ENCODE data around the gene VGLL4.
"Not testable (repeated sequence)": the region's sequence is repeated elsewhere in the genome, so short reads cannot be mapped to it uniquely, and the experiment has no call there.

VGLL4 gene

DNA sequence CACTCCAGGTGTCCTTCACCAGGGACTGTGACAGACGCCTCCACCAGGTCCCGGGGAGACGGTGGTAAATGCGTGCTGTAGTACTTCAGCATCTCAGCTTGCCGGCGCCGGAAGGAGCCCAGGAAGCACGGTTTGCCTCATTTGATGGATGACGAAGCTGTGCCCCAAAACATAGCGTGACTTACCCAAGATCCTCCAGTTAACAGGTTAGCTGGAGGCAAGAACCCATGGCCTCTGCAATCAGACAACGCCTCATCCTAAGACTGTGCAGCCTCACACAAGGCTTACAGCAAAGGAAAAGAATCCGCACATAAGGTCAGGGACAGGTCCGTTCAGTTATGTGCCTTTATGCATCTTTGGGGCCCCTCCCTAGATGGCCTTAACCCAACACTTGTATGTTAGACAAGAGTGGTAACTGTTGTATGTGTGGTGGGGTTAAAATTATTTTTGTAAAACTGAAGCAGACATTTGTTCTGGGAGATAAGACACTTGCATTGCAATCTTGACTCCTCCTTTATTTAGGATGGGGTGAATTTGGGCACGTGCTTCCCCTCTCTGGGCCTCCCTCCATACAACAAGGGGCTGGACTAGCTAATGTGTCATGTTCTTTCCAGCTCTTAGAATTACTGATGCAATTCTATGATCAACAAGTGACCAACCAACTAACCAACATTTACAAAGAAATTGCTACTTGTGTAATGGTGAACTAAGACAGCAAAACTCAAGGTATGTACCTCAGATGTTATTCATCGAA is 39.4 kb downstream of the VGLL4 start:
- DNase-seq, result no peak

DNA sequence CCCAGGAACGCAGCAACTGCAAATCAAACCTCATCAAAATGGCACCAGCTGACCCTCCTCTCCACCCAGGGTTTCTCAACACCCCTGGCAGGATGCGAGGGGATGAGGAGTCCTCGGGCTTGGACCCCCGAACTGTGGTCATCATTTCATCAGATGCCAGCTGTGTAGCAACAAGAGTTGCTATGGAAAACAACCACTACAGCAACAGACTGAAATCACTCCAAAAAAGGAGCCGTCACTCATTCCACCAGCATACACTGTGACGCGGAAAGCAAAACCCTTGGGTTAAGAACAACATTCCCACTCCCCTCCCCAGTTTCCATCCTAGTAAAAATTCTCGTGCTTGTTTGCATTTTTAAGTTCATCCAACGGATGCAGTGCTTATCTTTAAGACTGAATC is 40.1 kb downstream of the VGLL4 start:
- DNase-seq, result no peak

DNA sequence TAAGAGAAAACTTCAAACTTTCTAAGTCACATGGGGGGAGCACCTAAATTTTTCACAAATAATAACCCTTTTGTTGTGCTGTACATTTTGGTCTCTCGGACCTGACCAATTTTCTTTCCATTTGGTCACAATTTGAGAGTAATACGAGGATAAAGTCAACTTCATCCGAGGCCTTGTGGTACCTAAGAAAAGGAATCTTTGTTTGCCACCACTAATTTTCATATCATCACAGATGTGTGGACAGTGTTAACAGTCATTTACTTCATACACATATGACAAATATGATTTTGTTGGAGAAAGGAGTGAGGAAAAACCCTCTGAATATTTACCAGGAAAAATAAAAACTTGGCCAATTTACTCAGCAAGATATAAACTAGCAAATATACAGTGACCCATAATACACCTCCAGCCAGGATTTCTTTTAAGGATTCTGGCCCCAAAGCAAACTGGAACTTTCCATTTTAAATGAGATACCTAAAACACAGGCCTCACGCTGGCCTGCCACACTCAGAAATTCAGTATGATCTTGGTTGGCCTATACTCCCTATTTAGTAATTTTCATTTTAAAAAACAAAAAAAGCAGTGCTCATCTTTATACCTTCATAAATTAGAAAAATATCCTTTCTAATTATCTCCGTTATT is 40.7 kb downstream of the VGLL4 start:
- no peak for DNase-seq

DNA sequence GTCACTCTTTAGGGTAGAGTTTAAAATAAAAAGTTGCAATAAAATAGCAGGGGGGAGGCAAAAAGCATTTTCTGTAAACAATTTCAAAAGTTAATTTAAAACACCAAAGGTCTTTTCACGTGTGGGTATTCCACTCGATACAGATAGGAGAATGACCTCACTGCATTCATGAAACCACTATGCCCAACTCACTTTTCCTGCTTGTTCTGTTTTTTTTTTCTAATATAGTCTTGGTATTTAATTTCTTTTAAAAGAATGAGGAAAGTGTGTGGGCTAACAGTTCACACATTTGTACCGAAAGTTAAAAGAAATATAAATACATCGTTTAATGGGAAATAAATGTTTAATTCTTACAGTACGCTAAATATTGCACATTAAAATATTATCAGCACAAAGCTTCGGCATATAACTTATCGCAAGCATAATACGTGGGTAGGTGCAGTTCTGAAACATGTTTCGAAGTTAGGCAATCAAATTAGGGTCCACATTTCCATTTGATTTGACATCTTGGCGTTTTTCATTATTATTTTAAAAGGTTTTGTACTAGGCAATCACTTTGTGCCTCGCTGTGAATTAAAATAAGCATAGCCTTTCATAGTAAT is 41.4 kb downstream of the VGLL4 start:
- no peak for DNase-seq

DNA sequence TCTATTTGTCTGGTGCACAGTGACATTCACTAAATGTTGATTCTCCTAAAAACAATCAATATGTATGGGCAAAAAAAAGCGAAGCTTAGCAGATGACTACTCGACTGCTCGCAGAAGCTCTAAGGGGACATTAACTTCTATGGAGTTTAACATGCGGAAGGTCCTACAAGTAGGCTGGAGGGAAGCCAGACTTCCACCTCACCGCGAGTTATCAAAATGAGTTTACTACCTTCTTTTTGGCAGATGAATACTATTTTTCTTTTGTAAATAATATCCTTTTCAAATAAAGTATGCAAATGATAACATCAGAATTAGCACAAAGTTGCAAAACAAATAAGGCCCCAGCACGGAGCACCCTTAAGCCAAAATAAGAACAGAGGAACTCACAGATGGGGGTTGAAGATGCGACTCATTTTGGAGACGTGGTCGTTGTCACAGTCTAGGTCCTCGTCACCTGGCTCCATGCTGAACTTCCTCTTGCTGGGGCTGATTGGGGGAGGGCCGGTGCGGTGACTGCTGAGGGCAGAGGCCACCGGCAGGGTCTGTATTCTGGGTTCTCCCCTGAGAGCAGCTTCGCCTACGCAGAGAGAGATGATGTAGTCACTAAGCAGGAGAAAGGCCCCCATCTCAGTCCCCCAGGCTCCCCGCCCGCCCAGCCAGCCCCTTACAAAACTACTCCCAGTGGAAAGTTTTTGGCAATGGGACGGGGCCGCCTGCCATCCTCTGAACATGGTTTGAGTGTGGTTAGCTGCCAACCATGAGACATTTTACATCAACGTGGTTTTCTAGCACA is 42.1 kb downstream of the VGLL4 start:
- DNase-seq, result no peak

DNA sequence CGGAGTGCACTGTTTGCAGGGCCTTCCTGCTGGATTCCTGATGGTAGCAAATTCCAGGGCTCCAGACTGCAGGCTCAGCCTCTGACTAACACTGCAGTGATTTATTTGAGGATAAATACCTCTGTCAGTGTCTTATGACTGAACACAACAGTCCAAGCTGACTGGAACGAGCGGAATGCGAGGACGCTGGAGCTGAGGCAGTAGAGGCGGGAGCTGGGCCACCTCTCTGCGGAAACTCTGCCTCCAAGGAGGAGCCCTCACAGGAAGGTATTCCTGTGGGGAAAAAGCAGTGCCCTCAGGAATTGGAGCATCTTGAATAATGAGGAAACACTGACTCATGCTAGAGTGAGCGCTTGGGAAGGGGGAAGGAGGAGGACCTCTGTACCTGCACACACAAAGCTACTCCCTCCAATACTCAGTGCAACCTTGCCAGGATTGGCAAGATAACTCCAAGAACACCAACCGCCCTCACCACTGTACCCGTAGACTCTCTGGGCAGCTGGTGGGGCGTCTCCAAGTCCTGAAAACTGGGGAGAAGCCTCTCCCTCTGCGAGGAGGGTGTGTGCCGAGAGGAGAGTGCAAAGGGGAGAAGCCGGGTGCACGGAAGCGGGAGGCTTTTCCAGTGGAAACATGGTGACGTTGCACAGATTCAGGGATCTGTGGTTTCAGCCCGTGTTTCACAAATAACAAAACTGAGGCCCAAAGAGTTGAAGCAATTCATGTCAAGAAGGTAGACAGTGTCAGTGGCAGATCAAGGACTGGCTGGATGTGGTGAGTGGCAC is 43.0 kb downstream of the VGLL4 start:
- no peak for DNase-seq

DNA sequence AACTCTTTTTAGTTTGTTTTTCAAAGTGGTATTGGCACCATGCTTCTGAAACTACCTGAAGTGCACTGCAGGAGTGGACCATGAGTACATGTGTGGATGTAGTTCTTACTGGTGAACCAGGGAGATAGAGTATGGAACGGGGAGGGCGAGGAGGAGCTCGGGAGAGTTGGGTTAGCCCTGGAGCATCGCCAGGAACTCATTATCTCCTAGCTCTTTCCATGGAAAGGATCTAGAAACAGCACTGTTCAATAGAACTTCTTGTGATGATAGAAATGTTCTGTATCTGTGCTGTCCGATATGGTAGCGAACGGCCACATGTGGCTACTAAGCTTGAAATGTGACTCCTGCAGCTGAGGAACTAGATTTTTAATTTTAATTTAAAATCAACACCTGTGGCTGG is 47.3 kb downstream of the VGLL4 start:
- DNase-seq, result no peak

DNA sequence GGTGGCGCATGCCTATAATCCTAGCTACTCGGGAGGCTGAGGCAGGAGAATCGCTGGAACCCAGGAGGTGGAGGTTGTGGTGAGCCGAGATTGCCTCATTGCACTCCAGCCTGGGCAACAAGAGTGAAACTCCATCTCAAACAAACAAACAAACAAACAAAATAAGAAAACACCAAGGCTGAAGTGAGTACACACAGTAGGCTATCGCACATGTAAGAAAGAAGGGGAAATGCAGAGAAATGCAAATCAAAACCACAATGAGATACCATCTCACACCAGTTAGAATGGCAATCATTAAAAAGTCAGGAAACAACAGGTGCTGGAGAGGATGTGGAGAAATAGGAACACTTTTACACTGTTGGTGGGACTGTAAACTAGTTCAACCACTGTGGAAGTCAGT is 48.7 kb downstream of the VGLL4 start:
- DNase-seq, result not testable (repeated sequence)

DNA sequence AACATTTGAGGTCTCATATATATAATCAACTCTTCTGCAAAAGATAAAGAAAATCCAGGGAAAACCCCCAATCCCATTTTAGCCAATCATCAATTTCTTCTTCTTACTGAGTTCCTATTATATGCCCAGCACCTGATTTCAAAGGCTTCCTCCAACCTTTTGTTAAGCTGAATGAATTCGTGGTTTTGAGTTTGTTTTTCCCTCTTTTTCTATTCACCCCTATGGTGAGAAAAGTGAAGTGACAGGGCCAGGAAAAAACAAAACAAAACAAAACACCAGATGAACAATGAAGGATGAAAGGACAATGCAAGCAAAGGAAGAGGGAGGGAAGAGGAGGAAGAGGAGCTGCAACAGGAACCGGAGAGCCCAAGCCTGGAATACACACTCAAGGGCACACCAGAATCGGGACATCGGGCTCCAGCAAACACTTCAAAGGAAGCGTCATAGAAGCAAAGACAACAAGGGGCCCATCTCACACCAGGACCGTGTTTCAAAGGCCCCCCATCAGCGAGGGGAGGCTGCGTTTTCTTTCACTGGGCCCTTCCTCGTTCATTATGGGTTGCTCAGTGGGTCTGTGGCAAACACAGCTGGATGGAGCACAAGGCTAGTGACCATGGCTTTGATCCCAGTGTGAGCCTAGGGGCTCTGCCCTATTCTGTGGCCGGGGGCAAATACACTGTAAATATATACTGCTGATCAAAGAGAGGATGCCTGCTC is 50.2 kb downstream of the VGLL4 start:
- no peak for DNase-seq

DNA sequence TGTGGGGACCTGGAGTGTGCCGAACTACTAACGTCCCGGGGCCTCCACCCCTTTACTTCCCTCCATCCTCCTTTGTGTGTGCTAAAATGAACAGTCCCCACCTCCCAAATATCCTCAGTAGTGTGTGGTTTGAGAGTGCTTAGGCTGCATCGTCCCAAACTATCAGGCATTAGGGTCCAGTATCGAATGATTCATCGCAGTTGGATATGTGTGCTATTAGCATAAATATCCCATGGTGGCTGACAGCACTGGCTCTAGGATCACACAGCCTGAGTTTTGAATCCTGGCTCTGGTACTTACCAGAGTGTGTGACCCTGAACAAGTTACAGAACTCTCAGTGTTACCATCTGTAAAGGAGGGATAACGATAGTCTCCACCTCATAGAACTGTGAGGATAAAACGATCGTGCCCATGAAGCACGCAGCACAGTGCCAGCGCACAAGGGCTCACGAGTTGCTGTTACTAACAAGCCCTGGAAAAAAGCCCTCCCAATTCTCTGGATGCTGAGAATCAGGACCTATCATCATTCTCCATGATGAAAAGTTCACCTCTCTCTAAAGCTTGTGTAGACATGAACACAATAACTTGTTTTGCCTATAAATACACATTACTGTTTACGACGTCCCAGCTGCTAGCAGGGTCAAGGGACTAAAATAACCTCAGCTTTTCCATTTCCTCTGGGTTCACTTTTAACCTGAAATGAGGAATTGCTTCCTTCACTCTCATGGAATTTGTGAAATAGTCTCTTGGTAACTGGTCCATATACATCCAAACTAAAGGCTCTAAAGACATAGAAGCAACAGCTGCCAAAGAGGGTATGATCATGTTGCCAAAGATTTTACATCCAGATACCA is 51.0 kb downstream of the VGLL4 start:
- DNase-seq, result no peak

DNA sequence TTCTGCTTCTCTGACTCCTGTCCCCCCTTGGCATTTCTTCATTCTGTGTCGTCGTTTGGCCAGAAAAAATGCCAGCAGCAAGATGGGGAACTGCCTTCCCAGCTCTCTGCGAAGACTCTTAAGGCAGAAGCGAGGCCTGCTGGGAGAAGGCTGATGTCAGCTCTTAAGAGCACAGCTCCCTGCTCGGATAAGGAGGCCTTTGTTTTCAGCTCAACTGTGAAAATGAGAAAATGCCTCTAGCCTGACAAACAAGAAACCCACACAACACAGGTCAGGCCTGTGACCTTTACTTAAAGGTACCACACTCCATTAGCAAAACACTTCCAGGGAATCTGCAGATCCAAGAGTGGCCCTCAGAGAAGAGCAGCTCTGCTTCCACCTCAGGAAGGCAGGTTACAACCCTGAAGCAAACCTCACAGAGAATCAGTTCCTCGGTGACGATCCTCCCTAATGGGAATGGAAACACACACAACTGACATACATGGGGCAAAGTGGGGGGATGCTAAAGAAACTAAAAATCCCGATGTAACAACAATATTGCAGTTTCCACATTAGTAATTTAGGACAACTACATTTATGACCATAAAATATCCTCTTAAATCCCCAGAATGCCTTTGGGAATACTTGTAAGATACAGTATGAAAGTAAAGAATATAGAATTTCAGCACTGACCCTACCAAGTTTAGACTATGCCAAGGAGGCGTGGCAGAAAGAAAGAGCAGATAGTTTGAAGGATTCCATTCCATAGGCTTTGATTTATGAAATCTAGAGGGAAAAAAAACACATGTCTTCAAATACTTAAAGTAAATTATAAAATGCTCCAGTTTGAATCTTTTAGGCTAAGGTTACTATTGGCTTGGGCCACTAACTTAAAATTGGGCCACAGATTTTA is 52.1 kb downstream of the VGLL4 start:
- DNase-seq, result no peak

DNA sequence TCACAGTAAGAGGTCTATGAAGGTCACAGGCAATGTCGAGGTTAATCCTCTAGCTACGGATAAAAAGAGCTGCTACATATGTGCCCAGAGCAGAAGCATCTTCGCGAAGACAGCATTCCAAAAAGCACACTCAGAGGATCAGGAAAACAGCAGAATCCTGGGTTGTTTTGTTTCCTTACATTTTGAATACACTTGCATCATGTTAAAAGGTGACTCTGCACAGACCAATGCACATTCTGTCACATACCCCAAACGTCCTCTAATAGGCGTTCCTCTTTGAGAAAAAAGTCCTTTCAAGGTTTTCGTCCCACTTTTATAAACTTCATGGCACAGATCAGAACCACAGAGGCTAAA is 52.7 kb downstream of the VGLL4 start:
- DNase-seq, result no peak

DNA sequence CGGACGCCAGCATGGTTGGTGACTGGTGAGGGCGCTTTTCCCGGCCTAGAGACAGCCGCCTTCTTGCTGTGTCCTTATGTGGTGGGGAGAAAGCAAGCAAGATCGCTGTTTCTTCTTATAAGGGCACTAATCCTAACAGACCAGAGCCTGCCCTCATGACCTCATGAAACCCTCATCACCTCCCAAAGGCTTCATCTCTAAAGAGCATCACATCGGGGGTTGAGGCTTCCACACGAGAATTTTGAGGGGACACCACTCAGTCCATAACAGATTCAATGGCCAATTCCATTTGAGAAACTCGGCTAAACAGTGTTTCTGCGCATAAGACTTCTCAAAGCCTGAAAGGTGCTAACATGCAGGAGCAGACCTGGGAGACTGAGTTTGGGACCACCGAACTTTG is 54.0 kb downstream of the VGLL4 start:
- no peak for DNase-seq

DNA sequence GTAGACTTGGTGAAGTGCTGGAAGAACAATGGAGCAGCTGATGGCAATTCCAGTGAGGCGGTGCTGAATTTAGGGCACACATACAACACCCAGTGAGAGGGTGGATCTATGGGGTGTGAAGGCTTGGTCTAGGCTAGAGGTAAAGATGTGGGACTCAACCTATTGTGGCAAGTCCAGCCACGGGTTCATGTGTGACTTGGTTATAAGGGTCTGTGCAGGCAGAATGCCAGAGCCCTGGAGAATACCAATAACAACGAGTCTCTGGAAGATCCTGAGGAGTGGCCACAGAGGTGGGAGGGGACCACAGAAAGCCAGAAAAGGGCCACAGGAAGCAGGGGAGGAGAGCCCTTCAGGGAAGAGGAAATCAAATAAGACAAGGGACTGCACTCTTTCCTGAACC is 55.0 kb downstream of the VGLL4 start:
- no peak for DNase-seq

DNA sequence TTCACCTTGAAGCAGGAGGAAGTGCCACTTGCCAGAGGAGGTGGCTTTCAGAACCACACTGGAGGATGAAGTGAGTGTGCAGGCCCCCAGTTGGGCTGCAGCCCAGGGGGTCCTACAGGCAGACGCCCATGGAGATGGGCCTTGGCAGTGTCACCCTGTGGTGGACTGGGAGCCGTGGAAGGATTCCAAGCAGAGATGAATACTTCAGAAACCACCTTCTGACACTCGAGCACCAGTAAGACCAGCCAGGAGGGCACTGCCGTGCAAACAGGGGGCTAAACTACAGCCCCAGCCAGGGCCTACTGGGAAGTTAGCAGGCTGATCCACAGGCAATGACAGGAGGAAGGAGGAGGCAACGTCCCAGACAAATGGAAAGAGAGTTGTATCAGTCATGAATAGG is 55.4 kb downstream of the VGLL4 start:
- no peak for DNase-seq

DNA sequence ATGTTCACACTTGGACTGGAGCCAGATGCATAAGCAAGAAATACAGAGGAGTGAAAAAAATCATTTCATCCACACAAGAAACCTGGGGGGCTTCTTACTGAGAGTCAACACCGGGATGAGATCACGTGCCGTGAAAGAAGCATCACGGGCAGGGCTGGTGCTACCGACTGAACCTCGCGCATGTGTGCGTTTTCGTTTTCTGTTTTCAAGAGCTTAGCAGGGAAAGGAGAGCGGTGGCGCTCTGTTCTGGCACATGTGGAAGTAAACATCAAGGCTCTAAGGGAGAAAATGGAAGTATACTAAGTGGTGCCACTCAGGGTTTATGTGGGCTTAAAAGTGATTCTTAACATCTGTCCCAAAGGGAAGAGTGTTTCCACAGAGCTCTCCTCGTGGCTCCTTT is 55.9 kb downstream of the VGLL4 start:
- DNase-seq, result no peak

DNA sequence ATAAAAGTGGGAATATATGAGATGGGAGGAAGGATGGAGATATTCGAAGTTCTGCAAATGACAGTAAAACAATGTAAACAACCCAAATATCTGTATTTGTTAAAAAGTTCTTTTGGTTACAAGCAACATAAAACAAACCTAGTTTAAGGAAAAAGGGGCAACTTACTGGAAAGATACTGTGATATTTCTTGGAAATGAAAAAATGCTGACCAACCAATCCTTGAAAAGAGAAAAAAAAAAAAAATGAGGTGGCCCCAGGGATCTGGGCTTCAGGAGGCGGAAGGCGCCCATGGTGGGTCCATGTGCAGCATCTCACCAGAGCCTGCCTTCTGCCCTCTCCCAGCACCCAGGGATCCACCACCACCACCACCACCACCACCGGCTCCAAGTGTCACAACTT is 59.1 kb downstream of the VGLL4 start:
- no peak for DNase-seq

DNA sequence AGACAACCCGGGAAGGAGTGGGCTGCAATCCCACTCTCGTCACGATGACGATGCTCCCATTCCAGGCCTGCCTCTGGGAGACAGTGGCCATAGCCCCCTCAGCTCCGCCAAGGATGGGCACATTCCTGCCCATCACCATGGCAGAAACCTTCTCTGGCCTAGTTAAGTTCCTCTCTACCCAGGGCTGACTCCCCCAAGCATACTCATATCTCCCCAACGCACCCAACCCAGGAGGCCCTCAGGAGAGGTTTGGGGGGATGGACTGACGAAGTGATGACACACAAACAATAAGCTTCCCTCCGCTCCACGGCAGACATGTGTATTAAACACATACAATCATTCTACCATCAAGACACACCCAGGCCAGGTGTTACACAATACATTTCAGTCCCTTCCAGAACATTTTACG is 60.1 kb downstream of the VGLL4 start:
- DNase-seq, result no peak

DNA sequence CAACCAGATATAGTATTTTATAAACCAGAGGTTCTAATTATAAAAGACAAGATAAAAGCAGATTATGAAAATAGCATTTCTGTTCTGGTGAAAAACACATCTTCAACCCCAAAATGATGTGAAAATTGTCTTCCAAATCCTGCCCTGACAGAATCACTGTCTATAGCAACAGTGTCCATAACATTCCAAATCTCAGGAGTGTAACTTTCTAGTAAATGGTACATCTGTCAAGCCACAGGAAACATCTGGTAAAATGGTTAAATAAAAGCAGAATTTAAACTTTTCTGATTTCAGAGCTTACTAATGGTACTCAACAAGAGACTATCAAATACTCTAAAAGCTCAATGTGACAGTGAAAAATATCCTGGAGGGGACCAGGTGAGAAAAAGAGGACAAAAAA is 60.5 kb downstream of the VGLL4 start:
- no peak for DNase-seq
